HL-60 (cell line): ENCODE data around the gene PERM1.

Experiments used
- DNase-seq, 2 experiments: peaks; one replicate each; pipeline ENCODE4 v3.0.0-alpha.2; 2010 to 2020; ENCODE audit warnings: low read depth in 1 of 2, low spot score in 1 of 2
- H3K27ac ChIP-seq: fragments of 250-450 bp; sonication (Bioruptor Pico); replicated peaks from 2 replicates; pipeline ENCODE4 v1.5.1; 2020; ENCODE audit warnings: mild to moderate bottlenecking, moderate library complexity
- H3K27me3 ChIP-seq: fragments of 250-450 bp; sonication (Bioruptor Pico); 2 replicates; pipeline ENCODE4 v1.5.1; 2021; ENCODE audit warnings: mild to moderate bottlenecking, moderate library complexity; ENCODE audit not compliant: insufficient read depth, poor library complexity, severe bottlenecking
- H3K4me3 ChIP-seq: replicated peaks from 2 replicates; pipeline ENCODE4 v1.5.1; 2011; ENCODE audit warnings: mild to moderate bottlenecking, control low read depth, low read length; ENCODE audit not compliant: insufficient read depth
- CTCF ChIP-seq: IDR thresholded peaks from one replicate; pipeline ENCODE4 v1.5.1; 2011; ENCODE audit warnings: low read length, control low read depth, inconsistent platforms; ENCODE audit not compliant: insufficient read depth
- GABPA ChIP-seq: IDR thresholded peaks from 2 replicates; pipeline ENCODE4 v1.6.1; 2012; ENCODE audit warnings: low read depth
- POLR2AphosphoS5 ChIP-seq: IDR thresholded peaks from 2 replicates; pipeline ENCODE4 v1.6.1; 2012; ENCODE audit warnings: low read depth
- REST ChIP-seq: IDR thresholded peaks from 2 replicates; pipeline ENCODE4 v1.6.1; 2012; ENCODE audit warnings: low read depth; ENCODE audit not compliant: insufficient replicate concordance
- SPI1 ChIP-seq: IDR thresholded peaks from 2 replicates; pipeline ENCODE4 v1.6.1; 2012; ENCODE audit warnings: low read depth, mild to moderate bottlenecking, borderline replicate concordance

PERM1 gene

GRCh38 chr1:962381-963300, 19.3 kb downstream of the PERM1 start:
- no peak for TF ChIP-seq REST
- TF ChIP-seq POLR2AphosphoS5: no peak
- no peak for TF ChIP-seq SPI1
- TF ChIP-seq CTCF: no peak
- no peak for TF ChIP-seq GABPA
- DNase-seq: no peak
- no peak overlapping the region for H3K4me3 ChIP-seq
- H3K27ac ChIP-seq: no peak overlapping the region
- H3K27me3 ChIP-seq: no peaks in the 10 kb centered on the region

GRCh38 chr1:961132-961669, 20.7 kb downstream of the PERM1 start:
- no peak for TF ChIP-seq SPI1
- no peak for TF ChIP-seq REST
- TF ChIP-seq GABPA: no peak
- TF ChIP-seq CTCF: no peak
- no peak for TF ChIP-seq POLR2AphosphoS5
- DNase-seq: no peak
- no peak overlapping the region for H3K27ac ChIP-seq
- H3K4me3 ChIP-seq: peak overlapping the region; percentile 64
- H3K27me3 ChIP-seq: no peaks in the 10 kb centered on the region

- peak in 1 of 2 experiments; percentile 80 for DNase-seq
- Histone ChIP-seq H3K4me3 (peak within 1 kb of the TSS; percentile 64), H3K27me3 (no peaks in the 10 kb centered on the region), H3K27ac (no peak within 1 kb of the TSS)
- no peak for TF ChIP-seq CTCF
- no peak for TF ChIP-seq POLR2AphosphoS5
- TF ChIP-seq SPI1: no peak
- TF ChIP-seq REST: no peak
- no peak for TF ChIP-seq GABPA
Measured at GRCh38 chr1:960363-961131, 21.3 kb downstream of the PERM1 start, which contains the start of gene KLHL17. KLHL17 (plus strand) TSS chr1:960584; CDS start chr1:960694, 110 bp downstream.
